Neural cell (in vitro differentiated cells): ENCODE data around the gene IMMP2L. TPM values are rescaled to one million over a fixed set of nuclear protein-coding genes. Genes with fewer than 3 reads are reported as not detected.

Source experiments
- H2AFZ ChIP-seq: fragments of 200-600, 300-800 bp; sonication (generic), shearing (Covaris generic); 2 replicates; pipeline ENCODE4 v1.6.0; 2014; ENCODE audit warnings: low read depth, mild to moderate bottlenecking, antibody characterized with exemption, low read length, moderate library complexity
- H3F3A ChIP-seq: fragments of 200-600 bp; shearing (Covaris generic); 2 replicates; pipeline ENCODE4 v1.6.1; 2016; ENCODE audit warnings: mild to moderate bottlenecking, moderate library complexity, mixed read lengths, antibody characterized with exemption, low read length; ENCODE audit not compliant: insufficient read depth, poor library complexity, severe bottlenecking
- H3K27ac ChIP-seq: fragments of 200-600, 300-800 bp; sonication (generic), shearing (Covaris generic); 2 replicates; pipeline ENCODE4 v1.5.1; 2014; ENCODE audit warnings: mild to moderate bottlenecking, low read length, moderate library complexity
- H3K27me3 ChIP-seq: fragments of 300-800, 200-600 bp; sonication (generic), shearing (Covaris generic); 2 replicates; pipeline ENCODE4 v1.6.0; 2014; ENCODE audit warnings: mild to moderate bottlenecking, low read depth, low read length, moderate library complexity; ENCODE audit not compliant: insufficient read depth
- H3K36me3 ChIP-seq: fragments of 300-800, 200-600 bp; sonication (generic), shearing (Covaris generic); 2 replicates; pipeline ENCODE4 v1.5.1; 2014; ENCODE audit warnings: mild to moderate bottlenecking, antibody characterized with exemption, low read length, moderate library complexity; ENCODE audit not compliant: insufficient read depth
- H3K4me2 ChIP-seq: fragments of 300-800, 200-600 bp; sonication (generic), shearing (Covaris generic); 2 replicates; pipeline ENCODE4 v1.6.0; 2014; ENCODE audit warnings: mild to moderate bottlenecking, low read length
- H3K4me3 ChIP-seq: fragments of 300-800, 200-600 bp; sonication (generic), shearing (Covaris generic); 2 replicates; pipeline ENCODE4 v1.5.1; 2014; ENCODE audit warnings: mild to moderate bottlenecking, low read length, moderate library complexity
- H3K79me2 ChIP-seq: fragments of 200-600 bp; shearing (Covaris generic); replicated peaks from 2 replicates; pipeline ENCODE4 v1.6.0; 2014; ENCODE audit warnings: mild to moderate bottlenecking, low read length, moderate library complexity; ENCODE audit not compliant: insufficient read depth
- H3K9ac ChIP-seq: fragments of 300-800, 200-600 bp; sonication (generic), shearing (Covaris generic); 2 replicates; pipeline ENCODE4 v1.6.1; 2016; ENCODE audit warnings: mild to moderate bottlenecking, low read length, mixed read lengths
- H3K9me2 ChIP-seq: fragments of 200-600 bp; shearing (Covaris generic); 2 replicates; pipeline ENCODE4 v1.6.1; 2016; ENCODE audit warnings: mild to moderate bottlenecking, low read length, mixed read lengths; ENCODE audit not compliant: insufficient read depth
- H3K9me3 ChIP-seq: fragments of 200-600, 300-800 bp; sonication (generic), shearing (Covaris generic); 2 replicates; pipeline ENCODE4 v1.6.1; 2016; ENCODE audit warnings: mild to moderate bottlenecking, mixed run types, low read length, moderate library complexity, mixed read lengths
- H4K20me1 ChIP-seq: fragments of 200-600 bp; shearing (Covaris generic); 2 replicates; pipeline ENCODE4 v1.6.1; 2016; ENCODE audit warnings: mild to moderate bottlenecking, mixed run types; ENCODE audit not compliant: insufficient read depth
- EP300 ChIP-seq: fragments of 450-650 bp; conservative IDR thresholded peaks from 2 replicates; pipeline ENCODE4 v1.6.1; 2014; ENCODE audit warnings: antibody characterized with exemption, mild to moderate bottlenecking, moderate library complexity; ENCODE audit not compliant: poor library complexity, severe bottlenecking
- EZH2 ChIP-seq: fragments of 200-600, 300-800 bp; shearing (Covaris generic), sonication (generic); IDR thresholded peaks from 2 replicates; pipeline ENCODE4 v1.6.1; 2014; ENCODE audit warnings: antibody characterized with exemption, low read length, borderline replicate concordance, mild to moderate bottlenecking; ENCODE audit not compliant: insufficient read depth, poor library complexity, severe bottlenecking
- MXI1 ChIP-seq: fragments of 450-650 bp; conservative IDR thresholded peaks from 2 replicates; pipeline ENCODE4 v1.6.1; 2014; ENCODE audit warnings: antibody characterized with exemption, mild to moderate bottlenecking; ENCODE audit not compliant: poor library complexity, severe bottlenecking
- POLR2AphosphoS5 ChIP-seq: IDR thresholded peaks from 2 replicates; pipeline ENCODE4 v1.6.1; 2012
- RAD21 ChIP-seq: fragments of 450-650 bp; conservative IDR thresholded peaks from 2 replicates; pipeline ENCODE4 v1.6.1; 2014; ENCODE audit warnings: antibody characterized with exemption, mild to moderate bottlenecking, moderate library complexity
- REST ChIP-seq: IDR thresholded peaks from 2 replicates; pipeline ENCODE4 v1.6.1; 2012; ENCODE audit warnings: borderline replicate concordance
- SMC3 ChIP-seq: fragments of 450-650 bp; conservative IDR thresholded peaks from 2 replicates; pipeline ENCODE4 v1.6.1; 2014; ENCODE audit warnings: antibody characterized with exemption, mild to moderate bottlenecking, moderate library complexity; ENCODE audit not compliant: poor library complexity
- TAF1 ChIP-seq: IDR thresholded peaks from 2 replicates; pipeline ENCODE4 v1.6.1; 2012; ENCODE audit warnings: low read depth
- polyA plus RNA-seq: library from polyadenylated mRNA; depleted of rRNA; stranded (reverse); fragments of >200 nt; gene quantifications from 2 replicates; pipeline ENCODE4 v1.2.3, GENCODE V29; 2014
- TF ChIP-seq, protein P1 (sequence below): fragments of 450-650 bp; IDR thresholded peaks from 2 replicates; pipeline ENCODE4 v1.5.1; 2014; ENCODE audit warnings: antibody characterized with exemption, mild to moderate bottlenecking, moderate library complexity; ENCODE audit not compliant: poor library complexity, severe bottlenecking

IMMP2L gene
- polyA plus RNA-seq, 1 donor from 2014 or later, result 9.7 TPM

DNA sequence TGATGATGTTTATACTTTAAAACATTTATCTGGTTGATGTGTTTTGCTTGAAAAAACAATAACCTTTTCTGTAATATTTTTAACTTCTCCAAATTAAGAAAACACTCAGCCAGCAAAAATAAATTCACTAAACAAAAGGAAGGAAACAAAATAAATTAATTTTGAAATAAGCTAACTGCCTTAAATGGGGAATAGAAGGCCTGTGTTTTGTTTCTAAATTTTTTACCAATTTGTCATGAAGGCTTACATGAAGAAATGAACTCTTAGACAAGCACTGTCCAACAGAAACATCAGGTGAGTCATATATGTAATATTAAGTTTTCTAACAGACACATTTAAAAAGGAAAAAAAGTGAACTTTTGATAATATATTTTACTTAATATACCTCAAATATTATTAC, 402.9 kb downstream of the IMMP2L start:
- H3K9me2 ChIP-seq, result no peaks in the 10 kb centered on the region
- no peaks in the 10 kb centered on the region for H3K27me3 ChIP-seq
- H3K79me2 ChIP-seq, result no peaks in the 10 kb centered on the region
- no peak for TF ChIP-seq EP300
- no peak for TF ChIP-seq SMC3
- TF ChIP-seq POLR2AphosphoS5, result no peak
- TF ChIP-seq RAD21, result no peak
- TF ChIP-seq EZH2, result no peak
- no peak for TF ChIP-seq REST
- no peak for TF ChIP-seq TAF1
- TF ChIP-seq, protein P1, sequence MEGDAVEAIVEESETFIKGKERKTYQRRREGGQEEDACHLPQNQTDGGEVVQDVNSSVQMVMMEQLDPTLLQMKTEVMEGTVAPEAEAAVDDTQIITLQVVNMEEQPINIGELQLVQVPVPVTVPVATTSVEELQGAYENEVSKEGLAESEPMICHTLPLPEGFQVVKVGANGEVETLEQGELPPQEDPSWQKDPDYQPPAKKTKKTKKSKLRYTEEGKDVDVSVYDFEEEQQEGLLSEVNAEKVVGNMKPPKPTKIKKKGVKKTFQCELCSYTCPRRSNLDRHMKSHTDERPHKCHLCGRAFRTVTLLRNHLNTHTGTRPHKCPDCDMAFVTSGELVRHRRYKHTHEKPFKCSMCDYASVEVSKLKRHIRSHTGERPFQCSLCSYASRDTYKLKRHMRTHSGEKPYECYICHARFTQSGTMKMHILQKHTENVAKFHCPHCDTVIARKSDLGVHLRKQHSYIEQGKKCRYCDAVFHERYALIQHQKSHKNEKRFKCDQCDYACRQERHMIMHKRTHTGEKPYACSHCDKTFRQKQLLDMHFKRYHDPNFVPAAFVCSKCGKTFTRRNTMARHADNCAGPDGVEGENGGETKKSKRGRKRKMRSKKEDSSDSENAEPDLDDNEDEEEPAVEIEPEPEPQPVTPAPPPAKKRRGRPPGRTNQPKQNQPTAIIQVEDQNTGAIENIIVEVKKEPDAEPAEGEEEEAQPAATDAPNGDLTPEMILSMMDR, result no peak
- TF ChIP-seq MXI1, result no peak
- no peaks in the 10 kb centered on the region for H3K9me3 ChIP-seq
- H3K4me2 ChIP-seq, result no peak overlapping the region
- no peaks in the 10 kb centered on the region for H3K36me3 ChIP-seq
- no peak overlapping the region for H3K9ac ChIP-seq
- no peak overlapping the region for H3K4me3 ChIP-seq
- H3K27ac ChIP-seq, result no peak overlapping the region
- H2AFZ ChIP-seq, result no peak overlapping the region
- no peaks in the 10 kb centered on the region for H4K20me1 ChIP-seq
- H3F3A ChIP-seq, result no peaks in the 10 kb centered on the region

- Histone ChIP-seq H3K27ac (no peak overlapping the region), H3K9ac (no peak overlapping the region), H3F3A (no peaks in the 10 kb centered on the region), H3K79me2 (no peaks in the 10 kb centered on the region), H3K27me3 (no peaks in the 10 kb centered on the region), H3K36me3 (no peaks in the 10 kb centered on the region), H2AFZ (no peak overlapping the region), H3K4me2 (no peak overlapping the region), H3K4me3 (no peak overlapping the region), H4K20me1 (no peaks in the 10 kb centered on the region), H3K9me3 (no peaks in the 10 kb centered on the region), H3K9me2 (no peaks in the 10 kb centered on the region)
- no peak for TF ChIP-seq REST
- TF ChIP-seq, protein P1, result no peak
- no peak for TF ChIP-seq EZH2
- no peak for TF ChIP-seq MXI1
- TF ChIP-seq TAF1, result no peak
- no peak for TF ChIP-seq SMC3
- no peak for TF ChIP-seq EP300
- TF ChIP-seq POLR2AphosphoS5, result no peak
- no peak for TF ChIP-seq RAD21
Measured at GRCh38 chr7:111150709-111151108, 411.6 kb downstream of the IMMP2L start.
